GM21528 (cell line): ENCODE data around the gene MOCOS.

Experiments used
- ATAC-seq: cut with Tn5 transposase; IDR thresholded peaks from one replicate; pipeline ENCODE4 v1.9.1; 2021; ENCODE audit warnings: mild to moderate bottlenecking, moderate library complexity; ENCODE audit not compliant: unreplicated experiment, low FRiP score

The MOCOS gene

GRCh38 chr18:36300211-36300610 lies 112.9 kb downstream of the MOCOS start:
- ATAC-seq: no peak

- ATAC-seq: no peak
Measured at GRCh38 chr18:36301884-36302283, 114.6 kb downstream of the MOCOS start.

- no peak for ATAC-seq
Measured at GRCh38 chr18:36302676-36303075, 115.4 kb downstream of the MOCOS start.

GRCh38 chr18:36303211-36303844 lies 116.0 kb downstream of the MOCOS start:
- no peak for ATAC-seq

- ATAC-seq: no peak
Measured at GRCh38 chr18:36304723-36305122, 117.4 kb downstream of the MOCOS start.

GRCh38 chr18:36305375-36305774 lies 118.1 kb downstream of the MOCOS start:
- ATAC-seq: no peak

- no peak for ATAC-seq
Measured at GRCh38 chr18:36307513-36307912, 120.2 kb downstream of the MOCOS start.

- ATAC-seq: no peak
Measured at GRCh38 chr18:36308711-36309435, 121.6 kb downstream of the MOCOS start.

- ATAC-seq: no peak
Measured at GRCh38 chr18:36309436-36310391, 122.4 kb downstream of the MOCOS start.

- ATAC-seq: no peak
Measured at GRCh38 chr18:36311026-36311570, 123.8 kb downstream of the MOCOS start.

GRCh38 chr18:36312806-36313395 lies 125.6 kb downstream of the MOCOS start:
- ATAC-seq: no peak

- no peak for ATAC-seq
Measured at GRCh38 chr18:36314098-36314497, 126.8 kb downstream of the MOCOS start.

- no peak for ATAC-seq
Measured at GRCh38 chr18:36314754-36315153, 127.5 kb downstream of the MOCOS start.

GRCh38 chr18:36315736-36316135 lies 128.4 kb downstream of the MOCOS start:
- ATAC-seq: no peak

- no peak for ATAC-seq
Measured at GRCh38 chr18:36316246-36316645, 128.9 kb downstream of the MOCOS start.
